RCC 7860 (cell line): ENCODE measurements around the gene KIF1B.

Experiments
- DNase-seq: peaks from one replicate; pipeline ENCODE4 v3.0.0-alpha.2; 2015; ENCODE audit warnings: low spot score
- FAIRE-seq: peaks from 2 replicates; lab custom pipeline; 2012; peaks lifted over from hg19 to GRCh38; lab: Jason Lieb, UNC

The KIF1B gene, protein sequence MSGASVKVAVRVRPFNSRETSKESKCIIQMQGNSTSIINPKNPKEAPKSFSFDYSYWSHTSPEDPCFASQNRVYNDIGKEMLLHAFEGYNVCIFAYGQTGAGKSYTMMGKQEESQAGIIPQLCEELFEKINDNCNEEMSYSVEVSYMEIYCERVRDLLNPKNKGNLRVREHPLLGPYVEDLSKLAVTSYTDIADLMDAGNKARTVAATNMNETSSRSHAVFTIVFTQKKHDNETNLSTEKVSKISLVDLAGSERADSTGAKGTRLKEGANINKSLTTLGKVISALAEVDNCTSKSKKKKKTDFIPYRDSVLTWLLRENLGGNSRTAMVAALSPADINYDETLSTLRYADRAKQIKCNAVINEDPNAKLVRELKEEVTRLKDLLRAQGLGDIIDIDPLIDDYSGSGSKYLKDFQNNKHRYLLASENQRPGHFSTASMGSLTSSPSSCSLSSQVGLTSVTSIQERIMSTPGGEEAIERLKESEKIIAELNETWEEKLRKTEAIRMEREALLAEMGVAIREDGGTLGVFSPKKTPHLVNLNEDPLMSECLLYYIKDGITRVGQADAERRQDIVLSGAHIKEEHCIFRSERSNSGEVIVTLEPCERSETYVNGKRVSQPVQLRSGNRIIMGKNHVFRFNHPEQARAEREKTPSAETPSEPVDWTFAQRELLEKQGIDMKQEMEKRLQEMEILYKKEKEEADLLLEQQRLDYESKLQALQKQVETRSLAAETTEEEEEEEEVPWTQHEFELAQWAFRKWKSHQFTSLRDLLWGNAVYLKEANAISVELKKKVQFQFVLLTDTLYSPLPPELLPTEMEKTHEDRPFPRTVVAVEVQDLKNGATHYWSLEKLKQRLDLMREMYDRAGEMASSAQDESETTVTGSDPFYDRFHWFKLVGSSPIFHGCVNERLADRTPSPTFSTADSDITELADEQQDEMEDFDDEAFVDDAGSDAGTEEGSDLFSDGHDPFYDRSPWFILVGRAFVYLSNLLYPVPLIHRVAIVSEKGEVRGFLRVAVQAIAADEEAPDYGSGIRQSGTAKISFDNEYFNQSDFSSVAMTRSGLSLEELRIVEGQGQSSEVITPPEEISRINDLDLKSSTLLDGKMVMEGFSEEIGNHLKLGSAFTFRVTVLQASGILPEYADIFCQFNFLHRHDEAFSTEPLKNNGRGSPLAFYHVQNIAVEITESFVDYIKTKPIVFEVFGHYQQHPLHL (N-terminal part only)

DNA sequence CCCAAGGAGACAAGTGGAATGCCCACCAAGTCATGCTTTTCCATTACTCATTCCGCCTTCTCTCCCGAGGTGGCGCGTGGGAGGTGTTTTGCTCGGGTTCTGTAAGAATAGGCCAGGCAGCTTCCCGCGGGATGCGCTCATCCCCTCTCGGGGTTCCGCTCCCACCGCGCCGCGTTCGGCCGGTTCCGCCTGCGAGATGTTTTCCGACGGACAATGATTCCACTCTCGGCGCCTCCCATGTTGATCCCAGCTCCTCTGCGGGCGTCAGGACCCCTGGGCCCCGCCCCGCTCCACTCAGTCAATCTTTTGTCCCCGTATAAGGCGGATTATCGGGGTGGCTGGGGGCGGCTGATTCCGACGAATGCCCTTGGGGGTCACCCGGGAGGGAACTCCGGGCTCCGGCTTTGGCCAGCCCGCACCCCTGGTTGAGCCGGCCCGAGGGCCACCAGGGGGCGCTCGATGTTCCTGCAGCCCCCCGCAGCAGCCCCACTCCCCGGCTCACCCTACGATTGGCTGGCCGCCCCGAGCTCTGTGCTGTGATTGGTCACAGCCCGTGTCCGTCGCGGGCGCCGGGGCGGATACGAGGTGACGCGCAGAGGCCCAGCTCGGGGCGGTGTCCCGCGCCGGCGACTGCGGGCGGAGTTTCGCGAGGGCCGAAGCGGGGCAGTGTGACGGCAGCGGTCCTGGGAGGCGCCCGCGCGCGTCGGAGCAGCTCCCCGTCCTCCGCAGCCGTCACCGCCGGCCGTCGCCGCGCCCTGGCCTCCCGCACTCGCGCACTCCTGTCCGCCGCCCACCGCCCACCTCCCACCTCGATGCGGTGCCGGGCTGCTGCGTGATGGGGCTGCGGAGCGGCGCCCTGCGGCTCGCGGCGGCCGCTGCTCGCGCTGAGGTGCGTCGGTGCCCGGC is at the start of gene KIF1B:
TSS of gene KIF1B (plus strand) at position 666 of the 906 bp plus-strand sequence. CDS start 21,759 bp downstream, outside the sequence.
- FAIRE-seq: peak; percentile 28
- DNase-seq: peak; percentile 95

DNA sequence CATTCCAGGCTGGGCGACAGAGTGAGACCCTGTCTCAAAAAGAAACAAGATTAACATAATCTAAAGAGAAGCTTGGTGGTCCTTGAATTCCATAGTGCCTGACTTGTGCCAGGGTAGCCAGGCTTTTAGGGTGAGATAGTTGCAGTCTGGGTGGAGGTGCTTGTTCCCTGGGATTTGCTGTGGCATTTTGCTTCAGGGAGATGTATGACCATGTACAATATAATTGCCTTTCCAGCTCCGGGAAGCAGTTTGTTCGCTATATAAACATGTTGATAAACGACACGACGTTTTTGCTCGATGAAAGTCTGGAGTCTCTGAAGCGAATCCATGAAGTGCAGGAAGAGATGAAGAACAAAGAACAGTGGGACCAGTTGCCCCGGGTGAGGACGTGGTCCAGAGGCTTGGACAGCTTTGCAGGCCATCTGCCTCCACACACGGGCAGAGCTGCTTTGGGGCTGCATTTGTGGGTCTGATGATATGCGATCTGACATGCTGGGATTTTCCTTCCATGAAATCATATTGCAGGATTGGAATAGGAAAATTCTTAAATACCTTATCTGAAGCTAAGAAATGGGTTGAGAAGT is 49.4 kb upstream of the KIF1B start:
- FAIRE-seq (no peak), DNase-seq (no peak)

DNA sequence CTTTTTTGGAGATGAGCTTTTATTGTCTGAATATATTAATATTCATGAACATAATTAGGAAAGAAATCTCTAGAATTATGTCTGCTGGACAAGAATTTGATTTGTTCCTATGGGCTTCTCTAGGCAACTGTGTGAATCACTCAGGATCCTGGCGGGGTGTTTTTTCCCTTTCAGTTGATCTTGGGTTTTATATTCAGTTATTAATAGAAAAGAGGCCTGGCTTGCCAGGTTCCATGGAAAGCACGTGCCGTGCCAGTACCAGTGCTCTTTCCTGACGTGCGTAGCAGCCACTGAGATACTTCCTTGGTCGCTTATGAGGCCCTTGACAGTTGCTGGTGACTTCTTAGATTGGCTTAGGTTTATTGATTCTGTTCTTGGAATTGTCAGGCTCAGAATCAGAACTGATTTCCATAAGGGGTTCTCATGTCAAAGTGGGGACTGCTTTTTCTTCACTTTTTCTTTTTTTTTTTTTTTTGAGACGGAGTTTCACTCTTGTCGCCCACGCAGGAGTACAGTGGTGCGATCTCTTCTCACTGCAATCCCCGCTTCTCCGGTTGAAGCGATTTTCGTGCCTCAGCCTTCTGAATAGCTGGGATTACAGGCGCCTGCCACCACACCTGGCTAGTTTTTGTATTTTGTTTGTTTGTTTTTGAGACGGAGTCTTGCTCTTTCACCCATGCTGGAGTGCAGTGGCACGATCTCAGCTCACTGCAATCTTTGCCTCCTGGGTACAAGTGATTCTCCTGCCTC is 48.7 kb upstream of the KIF1B start:
- DNase-seq (no peak), FAIRE-seq (no peak)

DNA sequence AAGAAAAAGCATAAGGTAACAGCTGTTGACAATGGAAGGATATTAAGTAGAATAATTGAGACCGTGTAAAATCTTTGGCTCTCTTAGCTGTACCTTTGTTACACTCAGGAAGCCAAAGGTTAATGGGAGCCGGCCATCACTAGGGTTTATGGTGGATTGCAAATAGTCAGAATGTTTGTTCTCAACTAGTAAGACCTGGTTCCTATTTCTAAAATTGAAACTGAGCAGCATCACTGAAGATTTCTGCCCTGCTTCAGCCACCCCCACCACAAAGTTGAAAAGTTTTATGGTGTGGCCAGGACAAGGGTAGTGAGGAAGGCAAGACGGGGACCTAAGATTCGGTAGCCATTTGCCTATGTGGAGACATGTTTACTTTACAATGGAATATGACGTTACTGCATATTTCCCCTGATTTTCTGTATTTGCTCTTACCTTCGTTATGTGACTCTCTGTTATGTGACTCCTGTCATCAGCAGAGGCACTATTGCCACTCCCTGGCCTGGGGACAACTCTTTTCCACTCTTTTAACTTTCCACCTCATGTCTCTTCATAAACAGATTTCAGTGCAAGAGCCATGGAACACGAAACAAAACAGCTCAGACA is 41.4 kb upstream of the KIF1B start:
- FAIRE-seq (no peak), DNase-seq (no peak)

DNA sequence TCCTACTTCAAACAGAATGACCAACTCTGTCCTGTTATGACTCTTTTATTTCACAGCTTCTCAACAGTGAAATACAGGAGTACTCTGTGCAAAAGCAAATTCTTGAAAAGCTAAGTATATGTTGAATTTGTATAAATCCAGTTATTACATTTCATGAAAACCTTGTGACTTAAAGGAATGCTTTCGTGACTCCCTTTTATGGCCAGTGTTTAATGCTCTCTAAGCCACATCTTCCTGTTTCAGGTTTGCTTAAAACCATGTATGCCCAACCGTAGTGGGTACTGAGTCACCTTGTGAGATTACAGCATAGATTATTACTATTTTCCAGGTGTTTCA is 40.2 kb upstream of the KIF1B start:
- no peak for FAIRE-seq

DNA sequence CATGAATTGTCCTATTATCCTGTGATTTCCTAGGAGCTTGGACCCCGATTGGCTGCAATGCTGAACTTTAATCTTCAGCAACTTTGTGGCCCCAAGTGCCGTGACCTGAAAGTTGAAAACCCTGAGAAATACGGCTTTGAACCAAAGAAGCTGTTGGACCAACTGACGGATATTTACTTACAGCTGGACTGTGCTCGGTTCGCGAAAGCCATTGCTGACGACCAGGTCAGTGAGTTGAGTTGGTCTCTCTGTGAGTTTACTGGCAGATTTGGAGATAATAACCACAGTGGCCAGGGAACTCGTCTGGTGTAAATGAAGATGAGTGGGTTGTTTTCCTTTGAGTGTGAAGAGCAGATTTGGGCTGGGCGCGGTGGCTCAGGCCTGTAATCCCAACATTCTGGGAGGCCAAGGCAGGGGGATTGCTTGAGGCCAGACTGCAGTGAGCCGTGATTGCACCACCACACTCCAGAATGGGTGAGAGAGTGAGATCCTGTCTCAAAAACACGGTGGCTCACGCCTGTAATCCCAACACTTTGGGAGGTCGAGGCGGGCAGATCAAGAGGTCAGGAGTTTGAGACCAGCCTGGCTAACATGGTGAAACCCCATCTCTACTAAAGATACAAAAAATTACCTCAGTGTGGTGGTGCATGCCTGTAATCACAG is 39.1 kb upstream of the KIF1B start:
- FAIRE-seq (no peak), DNase-seq (no peak)

More for the DNA sequence above, 40.2 kb upstream of the KIF1B start:
- DNase-seq: no peak

DNA sequence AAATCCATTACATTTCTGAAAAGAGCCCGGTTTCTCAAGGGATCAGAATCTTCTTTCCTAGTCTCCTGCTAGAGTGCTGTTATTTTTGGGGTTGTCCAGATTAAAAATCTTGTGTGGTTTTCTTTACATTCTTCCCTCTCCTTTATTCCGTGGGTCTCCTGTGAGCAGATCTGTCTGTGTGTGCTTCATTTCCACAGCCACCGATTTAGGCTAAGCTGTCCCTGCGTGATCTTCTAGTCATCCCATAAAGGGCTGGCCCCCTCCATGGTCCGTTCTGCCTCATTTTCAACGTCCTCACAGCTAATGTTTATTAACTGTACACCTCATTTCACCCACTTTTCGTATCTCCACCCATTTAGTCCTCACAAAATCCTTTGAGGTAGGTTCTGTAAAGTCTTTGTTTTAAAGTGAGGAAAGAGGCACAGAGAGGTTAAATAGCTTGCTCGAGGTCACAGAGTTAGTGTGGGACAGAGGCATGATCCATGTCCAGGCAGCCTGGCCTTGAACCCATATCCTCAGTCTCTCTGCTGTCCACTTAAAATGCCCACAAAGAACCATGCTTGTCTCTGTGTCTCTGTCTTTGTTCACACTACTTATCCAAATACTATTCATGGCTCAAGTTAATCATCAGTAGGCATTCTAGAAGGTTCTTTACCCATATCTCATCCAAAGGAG is 38.2 kb upstream of the KIF1B start:
- FAIRE-seq (no peak), DNase-seq (no peak)

DNA sequence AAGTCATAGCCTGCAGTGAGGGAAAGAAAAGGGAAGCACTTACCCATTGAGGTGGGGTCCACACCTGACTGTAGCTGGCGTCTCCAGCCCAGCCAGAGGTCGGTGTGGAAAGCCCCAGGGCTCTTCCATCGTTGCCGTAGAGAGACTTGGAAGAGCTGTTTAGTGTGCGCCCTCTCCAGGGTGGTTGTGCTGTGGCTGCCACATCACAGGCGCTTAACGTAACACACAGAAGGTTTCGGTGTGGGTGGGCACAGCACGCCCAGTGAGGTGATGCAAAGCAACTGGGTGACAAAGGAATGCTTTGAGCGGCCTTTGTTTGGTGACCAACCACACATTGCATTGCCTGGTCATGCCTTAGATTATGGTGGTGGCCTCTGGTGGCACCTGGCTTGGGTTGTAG is 36.8 kb upstream of the KIF1B start:
- DNase-seq: no peak
- FAIRE-seq: no peak

DNA sequence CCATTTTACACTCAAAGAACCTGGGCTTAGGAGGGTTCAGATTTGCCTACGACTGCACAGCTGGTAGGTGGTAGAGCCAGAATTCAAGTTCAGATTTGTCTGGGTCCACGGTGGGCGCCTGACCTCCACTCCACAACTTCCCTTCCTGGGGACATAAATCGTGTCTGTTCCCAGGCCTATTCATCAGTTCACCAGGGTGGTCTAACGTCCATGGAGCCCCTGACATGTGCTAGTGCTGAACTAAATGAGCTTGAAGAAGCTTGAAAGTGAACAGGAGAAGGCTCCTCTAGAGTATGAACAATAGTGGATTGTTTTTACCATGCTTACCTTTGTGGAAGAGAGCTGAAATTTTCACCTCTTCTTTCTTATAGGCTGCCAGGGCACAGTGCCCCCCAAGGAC is 32.5 kb upstream of the KIF1B start:
- DNase-seq (no peak), FAIRE-seq (no peak)

DNA sequence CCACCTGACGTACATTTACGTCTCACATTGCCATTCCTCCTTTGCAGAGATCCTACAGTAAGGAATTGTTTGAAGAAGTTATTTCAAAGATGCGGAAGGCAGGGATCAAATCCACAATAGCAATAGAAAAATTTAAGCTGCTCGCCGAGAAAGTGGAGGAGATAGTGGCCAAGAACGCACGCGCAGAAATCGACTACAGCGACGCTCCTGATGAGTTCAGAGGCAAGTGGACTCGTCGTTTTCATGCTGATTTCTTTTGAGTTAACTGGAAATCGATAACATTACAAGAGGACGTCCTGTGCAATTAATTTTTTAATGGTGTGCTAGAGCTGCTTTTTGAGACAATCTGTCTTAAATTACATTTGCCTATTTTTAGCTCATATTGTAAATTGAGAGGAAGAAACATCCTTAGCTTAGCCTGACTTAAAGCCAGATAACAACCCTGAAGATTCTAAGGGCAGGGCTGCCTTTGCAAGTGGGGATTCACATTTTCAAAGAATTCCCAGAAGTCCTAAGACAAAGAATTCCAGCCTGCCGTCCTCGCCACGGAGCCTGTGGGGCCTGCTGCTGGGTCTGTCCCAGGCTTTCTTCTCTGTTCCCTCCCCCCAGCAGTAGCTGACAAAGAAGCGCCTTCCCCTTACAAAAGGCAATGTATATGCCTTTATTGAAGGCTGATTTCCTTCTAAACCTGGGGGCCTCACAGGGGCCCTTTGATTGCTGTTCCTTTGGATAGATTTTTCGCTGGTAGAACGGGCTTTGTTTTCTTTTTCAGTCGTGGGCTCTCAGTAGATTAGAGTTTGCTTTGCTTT is 31.6 kb upstream of the KIF1B start:
- FAIRE-seq: no peak
- no peak for DNase-seq

DNA sequence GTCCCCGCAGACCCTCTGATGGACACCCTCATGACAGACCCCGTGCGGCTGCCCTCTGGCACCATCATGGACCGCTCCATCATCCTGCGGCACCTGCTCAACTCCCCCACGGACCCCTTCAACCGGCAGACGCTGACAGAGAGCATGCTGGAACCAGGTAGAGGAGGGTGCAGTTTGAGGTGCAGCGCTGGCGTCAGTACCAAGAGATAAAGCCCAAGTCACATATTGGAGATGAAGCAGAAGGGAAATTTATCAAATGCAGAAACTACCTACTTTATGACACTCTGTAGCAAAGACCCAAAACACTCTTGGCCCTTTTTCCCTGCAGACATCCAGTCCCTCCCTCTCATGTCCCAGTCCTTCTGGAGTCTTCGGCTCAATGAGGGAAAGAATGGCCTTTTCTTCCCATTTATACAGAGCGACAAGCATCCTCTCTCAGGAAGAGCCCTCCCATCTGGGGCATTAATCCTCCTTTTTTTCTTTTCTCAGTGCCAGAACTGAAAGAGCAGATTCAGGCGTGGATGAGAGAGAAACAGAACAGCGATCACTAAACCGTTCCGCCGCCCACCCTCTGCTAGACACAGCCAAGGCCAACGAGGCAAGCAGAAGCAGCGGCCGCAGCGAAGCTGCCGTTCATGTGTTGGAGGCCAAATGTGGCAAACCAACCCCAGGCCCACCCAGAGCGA is 30.8 kb upstream of the KIF1B start:
- FAIRE-seq (no peak), DNase-seq (no peak)

DNA sequence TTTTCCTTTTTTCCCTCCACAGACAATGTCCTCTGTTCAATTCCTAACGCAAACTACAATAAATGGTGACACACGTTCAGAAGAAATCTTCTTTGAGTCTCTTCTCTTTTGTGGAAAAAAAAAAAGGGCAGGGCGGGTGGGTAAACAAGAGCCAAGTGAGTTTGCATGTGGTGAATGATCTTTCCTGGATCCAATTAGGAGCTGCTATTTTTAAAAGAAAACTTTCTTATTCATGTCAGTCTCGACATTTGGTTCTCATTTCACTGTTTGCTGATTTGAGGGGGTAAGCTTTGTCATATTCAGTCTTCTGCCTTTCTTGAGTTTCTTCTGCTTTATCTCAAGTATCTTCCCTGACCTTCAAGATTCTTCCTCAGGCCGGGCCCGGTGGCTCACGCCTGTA is 29.2 kb upstream of the KIF1B start:
- FAIRE-seq (no peak), DNase-seq (no peak)

DNA sequence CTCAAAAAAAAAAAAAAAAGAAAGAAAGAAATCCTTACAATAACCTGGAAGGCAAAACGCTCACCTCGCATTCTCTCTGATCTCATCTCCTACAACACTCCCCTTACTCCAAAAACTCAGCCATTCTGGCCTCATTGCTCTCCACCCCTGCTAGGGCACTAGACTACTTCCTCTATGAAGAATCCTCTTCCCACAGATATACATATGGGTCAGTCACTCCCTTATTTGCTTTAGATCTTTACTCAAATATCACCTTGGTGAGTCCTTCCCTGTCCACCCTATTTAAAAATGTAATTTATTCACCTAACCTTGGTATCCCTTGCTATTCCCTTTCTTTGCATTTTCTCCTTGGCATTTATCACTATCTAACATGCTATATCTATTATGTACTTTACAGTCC is 24.6 kb upstream of the KIF1B start:
- DNase-seq: no peak
- no peak for FAIRE-seq

DNA sequence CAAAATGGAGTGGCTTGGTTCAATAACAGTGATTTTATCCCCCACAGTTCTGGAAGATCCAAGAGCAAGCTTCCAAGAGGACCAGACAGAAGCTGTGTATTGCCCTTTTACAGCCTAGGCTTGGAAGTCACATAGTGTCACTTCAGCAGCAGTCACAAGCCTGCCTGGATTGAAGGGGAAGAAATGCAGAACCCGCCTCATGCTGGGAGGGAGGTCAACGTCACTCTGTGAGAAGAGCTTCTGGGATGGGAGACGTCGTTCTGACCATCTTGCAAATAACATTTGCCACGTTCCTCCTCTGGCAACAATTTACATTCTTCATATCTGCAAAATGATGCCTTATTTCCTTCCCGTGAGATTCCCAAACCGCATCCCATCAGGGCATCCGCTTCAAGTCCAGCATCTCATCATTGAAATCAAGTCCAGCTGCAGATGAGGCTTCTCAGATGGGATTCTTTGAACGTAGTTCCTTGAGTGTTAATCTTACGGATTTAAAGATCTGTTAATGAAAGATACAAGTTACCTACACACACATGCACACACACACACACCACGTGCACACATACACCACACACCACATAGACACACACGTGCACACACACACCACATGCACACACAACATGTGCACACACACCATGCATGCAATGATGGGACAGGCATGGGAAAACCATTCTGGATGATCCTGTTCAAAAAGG is 23.9 kb upstream of the KIF1B start:
- FAIRE-seq (no peak), DNase-seq (no peak)

DNA sequence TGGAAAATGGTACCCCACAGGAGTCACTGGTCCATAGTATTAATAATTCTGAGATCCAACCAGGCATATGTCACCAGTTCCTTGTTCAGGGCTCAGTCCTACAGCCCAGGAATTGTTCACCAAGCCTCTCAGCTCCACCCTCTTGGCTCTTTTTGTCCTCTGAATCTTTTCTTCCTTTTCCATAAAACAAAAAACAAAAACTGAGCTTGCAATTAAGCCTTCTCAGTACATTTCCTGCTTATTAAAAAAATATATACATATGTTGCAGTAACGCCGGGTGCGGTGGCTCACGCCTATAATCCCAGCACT is 23.4 kb upstream of the KIF1B start:
- DNase-seq (no peak), FAIRE-seq (no peak)

DNA sequence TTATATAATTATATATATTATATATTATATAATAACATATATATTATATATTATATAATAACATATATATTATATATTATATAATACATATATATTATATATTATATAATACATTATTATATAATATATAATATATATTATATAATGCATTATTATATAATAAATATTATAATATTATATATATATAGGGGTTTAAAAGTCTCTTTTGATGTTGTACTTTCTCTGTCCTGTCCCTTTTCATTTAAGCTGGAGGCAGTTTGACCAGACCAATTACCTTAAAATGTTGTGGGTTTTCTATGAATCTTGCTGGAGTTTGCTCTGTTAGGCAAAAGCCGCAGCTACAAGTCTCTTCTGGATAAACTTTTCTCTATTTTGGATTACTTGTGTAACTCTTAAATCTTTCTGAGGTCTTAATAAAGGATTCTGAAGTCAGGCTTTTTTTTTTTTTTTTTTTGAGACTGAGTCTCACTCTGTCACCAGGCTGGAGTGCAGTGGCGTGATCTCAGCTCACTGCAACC is 22.2 kb upstream of the KIF1B start:
- FAIRE-seq: no peak

More for the DNA sequence above, 22.2 kb upstream of the KIF1B start:
- no peak for DNase-seq
